OCI-LY3 (cell line): ENCODE results near the gene GABRR3.

Experiments
- CTCF ChIP-seq: fragments of 200-600, 300-600 bp; sonication (generic); IDR thresholded peaks from 2 replicates; pipeline ENCODE4 v1.5.1; 2014; ENCODE audit warnings: antibody characterized with exemption, low read length, low read depth
- EZH2phosphoT487 ChIP-seq: fragments of 200-600 bp; shearing (Covaris generic); IDR thresholded peaks from 2 replicates; pipeline ENCODE4 v1.6.1; 2018; ENCODE audit warnings: antibody characterized with exemption, mixed run types, low read depth

- TF ChIP-seq EZH2phosphoT487 (no peak), CTCF (no peak)
These were observed 3.2 kb upstream of the GABRR3 start for GRCh38 chr3:98038286-98038685.
